Hepatocyte (in vitro differentiated cells): Measurements from ENCODE around the gene CDH4.

Experiments used
- CTCF ChIP-seq: fragments of 200-600 bp; sonication (generic); IDR thresholded peaks from 2 replicates; pipeline ENCODE4 v1.5.1; 2016; ENCODE audit warnings: antibody characterized with exemption, mild to moderate bottlenecking; ENCODE audit not compliant: poor library complexity
- EZH2 ChIP-seq: fragments of 200-600 bp; sonication (generic); IDR thresholded peaks from 2 replicates; pipeline ENCODE4 v1.6.1; 2016; ENCODE audit warnings: antibody characterized with exemption, mild to moderate bottlenecking, borderline replicate concordance
- EZH2phosphoT487 ChIP-seq: fragments of 200-600 bp; sonication (generic); IDR thresholded peaks from one replicate; pipeline ENCODE4 v1.6.1; 2018; ENCODE audit warnings: antibody characterized with exemption, mild to moderate bottlenecking, low read depth, moderate library complexity; ENCODE audit not compliant: unreplicated experiment, severe bottlenecking

DNA sequence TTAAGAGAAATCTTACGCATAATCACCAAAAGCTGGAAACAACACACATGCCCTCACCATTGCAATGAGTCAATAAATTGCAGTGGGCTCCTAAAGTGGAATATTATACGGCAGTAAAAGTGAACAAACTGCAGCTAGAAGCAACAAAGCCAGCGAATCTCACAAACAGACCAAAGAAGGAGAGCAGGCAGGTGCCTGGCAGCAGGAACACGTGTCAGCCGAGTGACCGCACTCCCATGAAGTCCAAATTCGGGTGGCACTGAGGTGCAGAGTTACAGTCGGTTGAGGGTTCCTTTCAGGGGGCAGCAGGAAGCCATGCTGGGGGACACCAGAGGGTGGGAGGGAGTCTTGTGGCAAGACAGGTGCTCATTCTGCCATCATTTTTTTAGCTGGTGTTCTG lies 500.5 kb downstream of the CDH4 start:
- no peak for TF ChIP-seq CTCF
- TF ChIP-seq EZH2phosphoT487: no peak
- TF ChIP-seq EZH2: no peak
